DND-41 (cell line): ENCODE data around the gene STX2.
A peak's percentile ranks its signal among the peaks of the same experiment; 100 is the strongest.

Experiments used
- ATAC-seq: fragments of 200-7000 bp; cut with Tn5 transposase; 3 replicates; pipeline ENCODE4 v1.9.1; 2021; ENCODE audit warnings: low read depth; ENCODE audit not compliant: insufficient read depth
- DNase-seq: peaks from one replicate; pipeline ENCODE4 v3.0.0-alpha.2; 2020
- H2AFZ ChIP-seq: 2 replicates; pipeline ENCODE4 v1.6.0; 2012; ENCODE audit warnings: low read depth, low read length
- H3K27ac ChIP-seq: 2 replicates; pipeline ENCODE4 v1.5.1; 2012; ENCODE audit warnings: low read length, inconsistent platforms
- H3K27me3 ChIP-seq: fragments of 200-600 bp; sonication (generic); 2 replicates; pipeline ENCODE4 v1.6.0; 2012; ENCODE audit warnings: low read length, mild to moderate bottlenecking, inconsistent platforms; ENCODE audit not compliant: insufficient read depth, poor library complexity
- H3K36me3 ChIP-seq: 2 replicates; pipeline ENCODE4 v1.5.1; 2012; ENCODE audit warnings: low read length, inconsistent platforms; ENCODE audit not compliant: insufficient read depth
- H3K4me1 ChIP-seq: 2 replicates; pipeline ENCODE4 v1.5.1; 2012; ENCODE audit warnings: mild to moderate bottlenecking, low read length; ENCODE audit not compliant: insufficient read depth
- H3K4me2 ChIP-seq: 2 replicates; pipeline ENCODE4 v1.6.0; 2012; ENCODE audit warnings: mild to moderate bottlenecking, moderate library complexity, low read length, inconsistent platforms; ENCODE audit not compliant: insufficient read depth
- H3K4me3 ChIP-seq, 2 experiments: fragments of 200-600 bp in 1 of 2; shearing (Covaris generic) in 1 of 2; 2 replicates each; pipeline ENCODE4 v1.5.1; 2012 to 2016; ENCODE audit warnings: inconsistent platforms in 2 of 2, low read length in 2 of 2, mild to moderate bottlenecking in 2 of 2, low read depth in 1 of 2, moderate library complexity in 1 of 2
- H3K79me2 ChIP-seq: 2 replicates; pipeline ENCODE4 v1.6.0; 2012; ENCODE audit warnings: low read length, inconsistent platforms; ENCODE audit not compliant: insufficient read depth
- H3K9ac ChIP-seq: 2 replicates; pipeline ENCODE4 v1.6.0; 2012; ENCODE audit warnings: low read depth, mild to moderate bottlenecking, inconsistent platforms, low read length, moderate library complexity
- H3K9me3 ChIP-seq: 2 replicates; pipeline ENCODE4 v1.5.1; 2012; ENCODE audit warnings: low read length, moderate library complexity, mild to moderate bottlenecking, inconsistent platforms; ENCODE audit not compliant: insufficient read depth, severe bottlenecking
- H4K20me1 ChIP-seq: 2 replicates; pipeline ENCODE4 v1.6.0; 2012; ENCODE audit warnings: low read length; ENCODE audit not compliant: insufficient read depth
- CTCF ChIP-seq: IDR thresholded peaks from 2 replicates; pipeline ENCODE4 v1.5.1; 2012; ENCODE audit warnings: borderline replicate concordance, low read length, moderate library complexity, mild to moderate bottlenecking; ENCODE audit not compliant: poor library complexity, severe bottlenecking; ENCODE audit errors: extremely low read depth
- EZH2 ChIP-seq: IDR thresholded peaks from 3 replicates; pipeline ENCODE4 v1.6.1; 2012; ENCODE audit warnings: borderline replicate concordance, low read depth, mild to moderate bottlenecking, moderate library complexity, low read length, inconsistent platforms; ENCODE audit not compliant: severe bottlenecking

STX2 gene

GRCh38 chr12:130818635-130819576 lies 20.1 kb downstream of the STX2 start:
- H3K4me1 ChIP-seq: peaks cover 12% of the 10 kb centered on the region
- H3K36me3 ChIP-seq: peaks cover 46% of the 10 kb centered on the region
- TF ChIP-seq CTCF: peak; percentile 75
- TF ChIP-seq EZH2: no peak
- no peaks in the 10 kb centered on the region for H3K27me3 ChIP-seq
- H3K27ac ChIP-seq: peak overlapping the region; percentile 63
- ATAC-seq (peak; percentile 90), DNase-seq (peak; percentile 64)
- H3K9me3 ChIP-seq: no peaks in the 10 kb centered on the region
- H3K4me2 ChIP-seq: peak overlapping the region; percentile 87
- peaks cover 4% of the 10 kb centered on the region; the same call in 1 of the 2 replicates for H4K20me1 ChIP-seq
- H3K9ac ChIP-seq: peak overlapping the region; percentile 50
- peak overlapping the region; percentile 77 for H2AFZ ChIP-seq
- peak overlapping the region; percentile 25 to 64; a peak in 3 of 4 replicates for H3K4me3 ChIP-seq
- no peaks in the 10 kb centered on the region; the same call in none of the 2 replicates for H3K79me2 ChIP-seq

GRCh38 chr12:130818272-130818634 lies 20.8 kb downstream of the STX2 start:
- peak overlapping the region; percentile 25 to 64; a peak in 3 of 4 replicates for H3K4me3 ChIP-seq
- peak; percentile 46 for DNase-seq

GRCh38 chr12:130817804-130818203 lies 21.2 kb downstream of the STX2 start:
- H3K27ac ChIP-seq: no peak overlapping the region
- TF ChIP-seq CTCF (no peak), EZH2 (no peak)
- H3K27me3 ChIP-seq: no peaks in the 10 kb centered on the region
- no peaks in the 10 kb centered on the region; the same call in none of the 2 replicates for H3K79me2 ChIP-seq
- peaks cover 12% of the 10 kb centered on the region for H3K4me1 ChIP-seq
- no peak overlapping the region for H3K9ac ChIP-seq
- no peak overlapping the region for H2AFZ ChIP-seq
- H3K4me3 ChIP-seq: no peak overlapping the region
- DNase-seq: no peak
- H3K4me2 ChIP-seq: 0 out of 2 replicates have a peak overlapping the region, but pooled peaks have one; percentile 87
- ATAC-seq: no peak
- H3K9me3 ChIP-seq: no peaks in the 10 kb centered on the region
- peaks cover 43% of the 10 kb centered on the region for H3K36me3 ChIP-seq
- peaks cover 6% of the 10 kb centered on the region; the same call in 1 of the 2 replicates for H4K20me1 ChIP-seq

More at GRCh38 chr12:130818272-130818634, 20.8 kb downstream of the STX2 start:
- no peak for TF ChIP-seq EZH2
- TF ChIP-seq CTCF: no peak
- peaks cover 6% of the 10 kb centered on the region; the same call in 1 of the 2 replicates for H4K20me1 ChIP-seq
- peak; percentile 66 for ATAC-seq
- no peaks in the 10 kb centered on the region for H3K9me3 ChIP-seq
- H2AFZ ChIP-seq: peak overlapping the region; percentile 77
- H3K4me2 ChIP-seq: peak overlapping the region; percentile 87
- peak overlapping the region; percentile 50 for H3K9ac ChIP-seq
- peaks cover 12% of the 10 kb centered on the region for H3K4me1 ChIP-seq
- no peaks in the 10 kb centered on the region for H3K27me3 ChIP-seq
- H3K27ac ChIP-seq: peak overlapping the region; percentile 63
- no peaks in the 10 kb centered on the region; the same call in none of the 2 replicates for H3K79me2 ChIP-seq
- peaks cover 44% of the 10 kb centered on the region for H3K36me3 ChIP-seq
